Suprapubic skin (tissue), 4 donors: ENCODE data around the gene MYO10. TPM values are rescaled to one million over a fixed set of nuclear protein-coding genes. Genes with fewer than 3 reads are reported as not detected.
"Not testable (repeated sequence)": the region's sequence is repeated elsewhere in the genome, so short reads cannot be mapped to it uniquely, and the experiment has no call there.

ENCODE experiments used
- DNase-seq, 2 donors: peaks; one replicate each; pipeline ENCODE4 v3.0.0-alpha.2; 2019; ENCODE audit warnings: low spot score in 2 of 2
- H3K27ac ChIP-seq: fragments of 200-600 bp; sonication (generic); one replicate; pipeline ENCODE4 v1.5.1; 2019
- H3K27me3 ChIP-seq: fragments of 200-600 bp; sonication (generic); one replicate; pipeline ENCODE4 v1.5.1; 2019
- H3K36me3 ChIP-seq: fragments of 200-600 bp; sonication (generic); one replicate; pipeline ENCODE4 v1.5.1; 2019
- H3K4me1 ChIP-seq: fragments of 200-600 bp; sonication (generic); one replicate; pipeline ENCODE4 v1.5.1; 2019
- H3K4me3 ChIP-seq: fragments of 200-600 bp; sonication (generic); one replicate; pipeline ENCODE4 v1.5.1; 2019; ENCODE audit warnings: mild to moderate bottlenecking
- H3K9me3 ChIP-seq: fragments of 200-600 bp; sonication (generic); one replicate; pipeline ENCODE4 v1.5.1; 2019
- CTCF ChIP-seq, 2 donors: fragments of 200-600 bp in 1 of 2; fragments of 450-650 bp in 1 of 2; sonication (generic) in 1 of 2; IDR thresholded peaks; one replicate each; pipeline ENCODE4 v1.5.1; 2016 to 2019; ENCODE audit warnings: antibody characterized with exemption in 2 of 2, mild to moderate bottlenecking in 1 of 2, moderate library complexity in 1 of 2
- EP300 ChIP-seq: sonication (generic); formaldehyde crosslinking; IDR thresholded peaks from one replicate; pipeline ENCODE4 v1.6.1; 2017; ENCODE audit warnings: antibody characterized with exemption
- POLR2A ChIP-seq, 2 donors: fragments of 450-650 bp; IDR thresholded peaks; one replicate each; pipeline ENCODE4 v1.6.1; 2017; ENCODE audit warnings: antibody characterized with exemption in 2 of 2, mild to moderate bottlenecking in 2 of 2, moderate library complexity in 2 of 2
- POLR2AphosphoS5 ChIP-seq, 3 donors: sonication (generic); formaldehyde crosslinking; IDR thresholded peaks; one replicate each; pipeline ENCODE4 v1.6.1; 2017; ENCODE audit warnings: antibody characterized with exemption in 3 of 3
- WGBS: methylation state at CpG from one replicate; pipeline ENCODE4 v1.1.5; 2018; 5-methylcytosine and 5-hydroxymethylcytosine counted together
- total RNA-seq, 4 donors: library from RNA; depleted of rRNA; stranded (reverse); fragments of >200 nt; gene quantifications; one replicate each; pipeline ENCODE4 v1.1.0, GENCODE V29; 2016

The MYO10 gene
- total RNA-seq, 4 donors from 2014 or later: 37.7 to 109 (median 64.6) TPM

- no peak for DNase-seq
- H3K27ac ChIP-seq: no peak overlapping the region
- 79% methylated on average over 6 of the region's 6 CpGs for WGBS
- no peaks in the 10 kb centered on the region for H3K36me3 ChIP-seq
- TF ChIP-seq EP300 (no peak), POLR2A (IDR thresholded peaks at IDR 0.05) (no peak), CTCF (IDR thresholded peaks at IDR 0.05) (no peak), POLR2AphosphoS5 (IDR thresholded peaks at IDR 0.05) (no peak)
- H3K4me1 ChIP-seq: no peaks in the 10 kb centered on the region
- H3K4me3 ChIP-seq: no peak overlapping the region
- no peaks in the 10 kb centered on the region for H3K9me3 ChIP-seq
- no peaks in the 10 kb centered on the region for H3K27me3 ChIP-seq
Observed at GRCh38 chr5:16723821-16724220, 212.3 kb downstream of the MYO10 start.

GRCh38 chr5:16722097-16722495 lies 214.0 kb downstream of the MYO10 start:
- Histone ChIP-seq H3K36me3 (no peaks in the 10 kb centered on the region), H3K9me3 (no peaks in the 10 kb centered on the region)
- 95% methylated on average over 7 of the region's 7 CpGs for WGBS

GRCh38 chr5:16721151-16722096 lies 214.7 kb downstream of the MYO10 start:
- Histone ChIP-seq H3K4me3 (no peak overlapping the region), H3K27ac (no peak overlapping the region), H3K4me1 (no peaks in the 10 kb centered on the region), H3K27me3 (no peaks in the 10 kb centered on the region), H3K36me3 (no peaks in the 10 kb centered on the region), H3K9me3 (no peaks in the 10 kb centered on the region)
- 82% methylated on average over 11 of the region's 11 CpGs for WGBS
- TF ChIP-seq EP300 (no peak), CTCF (IDR thresholded peaks at IDR 0.05) (no peak), POLR2A (IDR thresholded peaks at IDR 0.05) (no peak), POLR2AphosphoS5 (IDR thresholded peaks at IDR 0.05) (no peak)
- DNase-seq: no peak

More at GRCh38 chr5:16722097-16722495, 214.0 kb downstream of the MYO10 start:
- DNase-seq: no peak
- H3K27ac ChIP-seq: no peak overlapping the region
- no peaks in the 10 kb centered on the region for H3K4me1 ChIP-seq
- no peak overlapping the region for H3K4me3 ChIP-seq
- no peak for TF ChIP-seq CTCF (IDR thresholded peaks at IDR 0.05)
- no peaks in the 10 kb centered on the region for H3K27me3 ChIP-seq

GRCh38 chr5:16718036-16718435 lies 218.1 kb downstream of the MYO10 start:
- 93% methylated on average over 17 of the region's 23 CpGs for WGBS
- not testable (repeated sequence) for DNase-seq, H3K27ac ChIP-seq, H3K4me3 ChIP-seq, H3K36me3 ChIP-seq, H3K4me1 ChIP-seq, H3K27me3 ChIP-seq, H3K9me3 ChIP-seq

GRCh38 chr5:16713386-16713928 lies 222.6 kb downstream of the MYO10 start:
- no peak for DNase-seq
- H3K27ac ChIP-seq: no peak overlapping the region
- WGBS: 44% methylated on average over 14 of the region's 14 CpGs

More at GRCh38 chr5:16713386-16713928, 222.6 kb downstream of the MYO10 start:
- H3K27me3 ChIP-seq: no peaks in the 10 kb centered on the region
- H3K4me1 ChIP-seq: no peaks in the 10 kb centered on the region
- no peaks in the 10 kb centered on the region for H3K9me3 ChIP-seq
- peak overlapping the region; percentile 26 for H3K4me3 ChIP-seq
- peaks cover 23% of the 10 kb centered on the region for H3K36me3 ChIP-seq
- no peak for TF ChIP-seq POLR2AphosphoS5 (IDR thresholded peaks at IDR 0.05)
- no peak for TF ChIP-seq CTCF (IDR thresholded peaks at IDR 0.05)
- no peak for TF ChIP-seq EP300
- TF ChIP-seq POLR2A (IDR thresholded peaks at IDR 0.05): no peak
